Stimulated activated CD4-positive, alpha-beta T cell treated with anti-CD3 and anti-CD28 coated beads, Interleukin-15, amount 100 ng/mL, for 24 hours (primary cell): ENCODE results near the gene BPHL.
"Not testable (repeated sequence)": the region's sequence is repeated elsewhere in the genome, so short reads cannot be mapped to it uniquely, and the experiment has no call there.

Experiments
- DNase-seq: peaks from one replicate; pipeline ENCODE4 v3.0.0-alpha.2; 2020

Gene BPHL

GRCh38 chr6:3124667-3125066 is 6.2 kb downstream of the BPHL start:
- DNase-seq, result no peak

- DNase-seq, result no peak
Measured at GRCh38 chr6:3125815-3126214, 7.3 kb downstream of the BPHL start.

GRCh38 chr6:3128356-3129108 is 10.0 kb downstream of the BPHL start:
- DNase-seq, result no peak

GRCh38 chr6:3131695-3132094 is 13.2 kb downstream of the BPHL start:
- no peak for DNase-seq

GRCh38 chr6:3133515-3133914 is 15.0 kb downstream of the BPHL start:
- DNase-seq, result no peak

GRCh38 chr6:3135668-3136291 is 17.3 kb downstream of the BPHL start:
- no peak for DNase-seq

- DNase-seq, result no peak
Measured at GRCh38 chr6:3136292-3137011, 17.9 kb downstream of the BPHL start.

GRCh38 chr6:3137057-3137777 is 18.7 kb downstream of the BPHL start:
- DNase-seq, result no peak

- DNase-seq, result not testable (repeated sequence)
Measured at GRCh38 chr6:3137873-3138272, 19.4 kb downstream of the BPHL start.

- DNase-seq, result no peak
Measured at GRCh38 chr6:3138341-3138740, 19.8 kb downstream of the BPHL start.

- DNase-seq, result no peak
Measured at GRCh38 chr6:3139090-3139903, 20.8 kb downstream of the BPHL start.

- DNase-seq, result no peak
Measured at GRCh38 chr6:3140201-3140600, 21.7 kb downstream of the BPHL start.

- no peak for DNase-seq
Measured at GRCh38 chr6:3142536-3142935, 24.0 kb downstream of the BPHL start.

- DNase-seq, result no peak
Measured at GRCh38 chr6:3143158-3143557, 24.6 kb downstream of the BPHL start.

- DNase-seq, result no peak
Measured at GRCh38 chr6:3144571-3144970, 26.1 kb downstream of the BPHL start.

- no peak for DNase-seq
Measured at GRCh38 chr6:3147914-3148757, 29.6 kb downstream of the BPHL start.

GRCh38 chr6:3151691-3152090 is 33.2 kb downstream of the BPHL start:
- no peak for DNase-seq

- no peak for DNase-seq
Measured at GRCh38 chr6:3152689-3153088, 34.2 kb downstream of the BPHL start.

GRCh38 chr6:3155416-3155815 is 36.9 kb downstream of the BPHL start:
- not testable (repeated sequence) for DNase-seq

- DNase-seq, result peak; percentile 24
Measured at GRCh38 chr6:3156184-3157130, 37.9 kb downstream of the BPHL start.
